Vagina (tissue), 2 donors: ENCODE measurements around the gene SPRYD3.

ENCODE experiments used
- POLR2A ChIP-seq, 2 donors: fragments of 450-650 bp; IDR thresholded peaks; one replicate each; pipeline ENCODE4 v1.6.1; 2017; ENCODE audit warnings: antibody characterized with exemption in 2 of 2, mild to moderate bottlenecking in 2 of 2, moderate library complexity in 2 of 2
- POLR2AphosphoS5 ChIP-seq, 2 donors: sonication (generic); formaldehyde crosslinking; IDR thresholded peaks; one replicate each; pipeline ENCODE4 v1.9.0; 2017; ENCODE audit warnings: antibody characterized with exemption in 2 of 2, mild to moderate bottlenecking in 2 of 2, low read depth in 1 of 2; ENCODE audit not compliant: insufficient read depth in 1 of 2
- TF ChIP-seq, protein P1 (sequence below), 3 experiments: fragments of 450-650 bp in 2 of 3; fragments of 200-600 bp in 1 of 3; sonication (generic) in 1 of 3; IDR thresholded peaks; one replicate each; pipeline ENCODE4 v1.5.1; 2017 to 2019; ENCODE audit warnings: antibody characterized with exemption in 3 of 3, mild to moderate bottlenecking in 2 of 3, moderate library complexity in 2 of 3

DNA sequence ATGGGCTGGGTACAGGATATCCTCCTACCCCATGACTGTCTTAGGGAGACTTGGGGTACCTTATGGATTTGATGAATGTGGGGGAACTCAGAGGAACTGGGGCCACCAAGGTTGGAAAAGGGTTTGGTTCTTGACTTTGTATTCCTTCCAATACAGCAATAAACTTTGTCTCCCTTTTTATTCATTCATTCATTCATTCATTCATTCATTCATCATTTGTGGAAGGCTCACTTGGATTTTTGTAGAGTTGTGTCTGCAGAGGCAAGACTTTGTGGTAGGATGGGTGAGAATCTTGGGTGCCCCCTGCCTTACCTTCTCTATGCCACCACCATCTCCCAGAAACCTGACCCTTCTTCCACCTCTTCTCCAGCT lies 45.1 kb upstream of the SPRYD3 start:
- TF ChIP-seq, protein P1, sequence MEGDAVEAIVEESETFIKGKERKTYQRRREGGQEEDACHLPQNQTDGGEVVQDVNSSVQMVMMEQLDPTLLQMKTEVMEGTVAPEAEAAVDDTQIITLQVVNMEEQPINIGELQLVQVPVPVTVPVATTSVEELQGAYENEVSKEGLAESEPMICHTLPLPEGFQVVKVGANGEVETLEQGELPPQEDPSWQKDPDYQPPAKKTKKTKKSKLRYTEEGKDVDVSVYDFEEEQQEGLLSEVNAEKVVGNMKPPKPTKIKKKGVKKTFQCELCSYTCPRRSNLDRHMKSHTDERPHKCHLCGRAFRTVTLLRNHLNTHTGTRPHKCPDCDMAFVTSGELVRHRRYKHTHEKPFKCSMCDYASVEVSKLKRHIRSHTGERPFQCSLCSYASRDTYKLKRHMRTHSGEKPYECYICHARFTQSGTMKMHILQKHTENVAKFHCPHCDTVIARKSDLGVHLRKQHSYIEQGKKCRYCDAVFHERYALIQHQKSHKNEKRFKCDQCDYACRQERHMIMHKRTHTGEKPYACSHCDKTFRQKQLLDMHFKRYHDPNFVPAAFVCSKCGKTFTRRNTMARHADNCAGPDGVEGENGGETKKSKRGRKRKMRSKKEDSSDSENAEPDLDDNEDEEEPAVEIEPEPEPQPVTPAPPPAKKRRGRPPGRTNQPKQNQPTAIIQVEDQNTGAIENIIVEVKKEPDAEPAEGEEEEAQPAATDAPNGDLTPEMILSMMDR (IDR thresholded peaks at IDR 0.05): no peak
- no peak for TF ChIP-seq POLR2A (IDR thresholded peaks at IDR 0.05)
- no peak for TF ChIP-seq POLR2AphosphoS5 (IDR thresholded peaks at IDR 0.05; ENCODE audit: insufficient read depth in 1 of 2, low read depth in 1 of 2)
